ENCODE measurements around the gene TLE3. TPM values are rescaled to one million over a fixed set of nuclear protein-coding genes. Genes with fewer than 3 reads are reported as not detected.

The TLE3 gene
- total RNA-seq, 3 donors from 2014 or later = 67.0 to 73.9 (median 73.4) TPM

GRCh38 chr15:70026991-70027390 is 70.7 kb downstream of the TLE3 start:
- H3K4me1 ChIP-seq = peaks cover 15 to 29% of the 10 kb centered on the region in 2 donors
- H3K27me3 ChIP-seq = no peaks in the 10 kb centered on the region
- TF ChIP-seq POLR2A (IDR thresholded peaks at IDR 0.05) (no peak), CTCF (IDR thresholded peaks at IDR 0.05) (no peak), POLR2AphosphoS5 (IDR thresholded peaks at IDR 0.05) (no peak)
- no peak overlapping the region for H3K27ac ChIP-seq
- H3K36me3 ChIP-seq = no peaks in the 10 kb centered on the region
- no peaks in the 10 kb centered on the region for H3K9me3 ChIP-seq
- DNase-seq (ENCODE audit: low spot score in 2 of 2) = peak in 1 of 2 donors; percentile 24
- H3K4me3 ChIP-seq = no peak overlapping the region
- intact Hi-C loops (cut with DNase I; ENCODE audit: low total_unique reads) = no loop called here

GRCh38 chr15:70025413-70026296 is 72.1 kb downstream of the TLE3 start:
- intact Hi-C loops (cut with DNase I; ENCODE audit: low total_unique reads) = no loop called here
- DNase-seq (ENCODE audit: low spot score in 2 of 2) = no peak
- H3K27ac ChIP-seq = no peak overlapping the region
- no peaks in the 10 kb centered on the region for H3K36me3 ChIP-seq
- no peaks in the 10 kb centered on the region for H3K9me3 ChIP-seq
- H3K27me3 ChIP-seq = no peaks in the 10 kb centered on the region
- H3K4me1 ChIP-seq = peaks cover 15 to 30% of the 10 kb centered on the region in 2 donors
- H3K4me3 ChIP-seq = no peak overlapping the region
- no peak for TF ChIP-seq POLR2AphosphoS5 (IDR thresholded peaks at IDR 0.05)
- no peak for TF ChIP-seq CTCF (IDR thresholded peaks at IDR 0.05)
- TF ChIP-seq POLR2A (IDR thresholded peaks at IDR 0.05) = no peak

GRCh38 chr15:70024521-70024920 is 73.2 kb downstream of the TLE3 start:
- TF ChIP-seq CTCF (IDR thresholded peaks at IDR 0.05) (no peak), POLR2A (IDR thresholded peaks at IDR 0.05) (no peak), POLR2AphosphoS5 (IDR thresholded peaks at IDR 0.05) (no peak)
- intact Hi-C loops (cut with DNase I; ENCODE audit: low total_unique reads) = no loop called here
- H3K36me3 ChIP-seq = no peaks in the 10 kb centered on the region
- no peaks in the 10 kb centered on the region for H3K27me3 ChIP-seq
- peaks cover 15 to 30% of the 10 kb centered on the region in 2 donors for H3K4me1 ChIP-seq
- peak in 1 of 2 donors; percentile 34 for DNase-seq (ENCODE audit: low spot score in 2 of 2)
- H3K27ac ChIP-seq = peak overlapping the region; percentile 89 to 91
- H3K9me3 ChIP-seq = no peaks in the 10 kb centered on the region
- H3K4me3 ChIP-seq = peak overlapping the region in 1 of 3 donors; percentile 41

- peak in 1 of 2 donors; percentile 88 for DNase-seq (ENCODE audit: low spot score in 2 of 2)
- Histone ChIP-seq H3K27me3 (no peaks in the 10 kb centered on the region), H3K4me1 (peaks cover 15 to 30% of the 10 kb centered on the region in 2 donors), H3K27ac (peak overlapping the region; percentile 89 to 91), H3K4me3 (peak overlapping the region in 1 of 3 donors; percentile 41), H3K9me3 (no peaks in the 10 kb centered on the region), H3K36me3 (no peaks in the 10 kb centered on the region)
- TF ChIP-seq POLR2AphosphoS5 (IDR thresholded peaks at IDR 0.05) = peak in 2 of 3 donors; percentile 10 to 54
- TF ChIP-seq POLR2A (IDR thresholded peaks at IDR 0.05) = no peak
- intact Hi-C loops (cut with DNase I; ENCODE audit: low total_unique reads) = no loop called here
Observed at GRCh38 chr15:70023769-70024491, 73.8 kb downstream of the TLE3 start.

- H3K27me3 ChIP-seq = no peaks in the 10 kb centered on the region
- peak in 1 of 2 donors; percentile 69 for DNase-seq (ENCODE audit: low spot score in 2 of 2)
- no peak for TF ChIP-seq CTCF (IDR thresholded peaks at IDR 0.05)
- TF ChIP-seq POLR2A (IDR thresholded peaks at IDR 0.05) = no peak
- TF ChIP-seq POLR2AphosphoS5 (IDR thresholded peaks at IDR 0.05) = no peak
- intact Hi-C loops (cut with DNase I; ENCODE audit: low total_unique reads) = no loop called here
- peak overlapping the region; percentile 89 to 91 for H3K27ac ChIP-seq
- peak overlapping the region in 1 of 3 donors; percentile 41 for H3K4me3 ChIP-seq
- H3K4me1 ChIP-seq = peaks cover 15 to 30% of the 10 kb centered on the region in 2 donors
- no peaks in the 10 kb centered on the region for H3K36me3 ChIP-seq
- no peaks in the 10 kb centered on the region for H3K9me3 ChIP-seq
Observed at GRCh38 chr15:70023064-70023768, 74.5 kb downstream of the TLE3 start.
